Stimulated activated CD4-positive, alpha-beta T cell treated with anti-CD3 and anti-CD28 coated beads, Interleukin-2, amount 100 ng/mL, for 4 hours (primary cell): ENCODE results near the gene KRTAP12-2.
A peak's percentile ranks its signal among the peaks of the same experiment; 100 is the strongest.

ENCODE experiments used
- DNase-seq: peaks from one replicate; pipeline ENCODE4 v3.0.0-alpha.2; 2020; ENCODE audit warnings: low read depth

Gene KRTAP12-2

GRCh38 chr21:44626673-44627143, 40.0 kb downstream of the KRTAP12-2 start, which contains the start of gene KRTAP10-9:
TSS of gene KRTAP10-9 (plus strand) at chr21:44627093. CDS start at chr21:44627172, 79 bp downstream.
- DNase-seq = no peak

GRCh38 chr21:44626262-44626661, 40.5 kb downstream of the KRTAP12-2 start:
- DNase-seq = no peak

- DNase-seq = no peak
These were observed 41.0 kb downstream of the KRTAP12-2 start for GRCh38 chr21:44625756-44626155.

DNA sequence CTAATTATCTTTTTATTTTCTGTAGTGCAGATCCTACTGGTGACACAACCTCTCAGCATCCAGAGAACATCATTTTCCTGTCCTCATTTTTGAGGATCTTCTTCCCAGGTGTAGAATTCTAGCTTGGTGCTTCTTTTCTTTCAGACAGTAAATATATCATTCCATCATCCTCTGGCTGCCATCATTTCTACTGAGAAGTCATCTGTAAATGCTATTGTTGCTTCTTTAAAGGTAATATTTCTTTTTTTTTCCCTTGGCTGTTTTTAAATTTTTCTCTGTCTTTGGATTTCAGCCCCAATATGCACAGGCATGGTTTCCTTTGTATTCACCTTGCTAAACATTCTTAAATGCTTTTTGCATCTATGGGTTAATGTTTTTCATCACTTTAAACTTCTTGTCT, 43.2 kb downstream of the KRTAP12-2 start:
- no peak for DNase-seq

DNA sequence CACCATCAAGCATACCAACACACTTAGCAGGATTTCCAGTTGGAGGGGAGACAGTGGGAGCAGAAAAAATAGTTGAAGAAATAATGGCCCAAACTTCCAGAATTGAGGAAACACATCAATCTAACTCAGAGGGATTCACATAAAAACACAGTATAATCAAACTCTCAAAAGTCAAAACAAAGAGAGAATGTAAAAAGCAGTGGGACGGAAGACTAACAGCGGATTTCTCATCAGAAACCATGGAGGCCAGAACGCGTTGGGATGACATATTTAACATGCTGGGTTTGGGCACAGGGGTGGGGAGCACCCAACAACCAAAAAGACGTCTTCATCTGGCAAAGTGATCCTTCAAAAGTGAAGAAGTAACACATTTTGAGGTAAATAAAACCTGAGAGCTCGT, 46.8 kb downstream of the KRTAP12-2 start:
- no peak for DNase-seq

DNA sequence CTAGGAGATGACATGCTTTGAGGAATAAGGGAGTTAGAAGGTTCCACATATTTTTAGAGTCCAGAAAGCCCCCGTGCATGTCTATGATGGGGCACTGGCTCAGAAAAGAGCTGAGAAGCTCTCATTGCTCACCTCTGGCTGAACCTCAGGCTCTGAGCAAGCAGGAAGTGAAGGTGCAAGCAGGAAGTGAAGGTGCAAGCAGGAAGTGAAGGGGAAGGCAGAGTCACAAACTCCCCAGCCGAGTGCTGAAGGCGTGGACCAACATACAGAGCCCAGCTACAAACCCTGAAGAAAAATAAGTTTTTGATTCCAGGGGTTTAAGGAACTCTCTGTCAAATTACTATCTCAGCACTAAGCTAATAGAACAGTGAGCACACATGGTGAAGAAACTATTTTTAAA, 47.8 kb downstream of the KRTAP12-2 start:
- DNase-seq = peak; percentile 51

- DNase-seq = no peak
These were observed 48.2 kb downstream of the KRTAP12-2 start for GRCh38 chr21:44618504-44618903.

- DNase-seq = no peak
These were observed 49.6 kb downstream of the KRTAP12-2 start for GRCh38 chr21:44617071-44617501.

DNA sequence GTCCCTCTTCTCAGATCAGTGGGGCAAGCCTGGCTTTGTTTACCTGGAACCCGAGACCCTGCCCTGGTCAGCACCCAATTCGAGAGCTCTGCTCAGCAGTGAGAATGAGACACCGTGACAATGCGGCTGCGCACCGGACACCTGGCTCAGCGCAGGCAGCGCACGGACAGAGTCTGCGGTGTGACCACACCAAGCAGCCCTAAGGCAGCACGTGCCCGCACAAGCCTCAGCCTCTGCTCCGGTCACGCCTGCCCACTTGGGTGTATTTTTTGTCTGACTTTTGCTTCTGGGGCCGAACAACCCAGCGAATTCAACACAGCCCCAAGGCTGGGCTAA, 50.2 kb downstream of the KRTAP12-2 start:
- no peak for DNase-seq
